ENCODE data around the gene PECR.

- TF ChIP-seq CTCF (IDR thresholded peaks at IDR 0.05) = no peak
- no peak for TF ChIP-seq POLR2A (IDR thresholded peaks at IDR 0.05)
Observed at GRCh38 chr2:216070195-216070594, 11.4 kb downstream of the PECR start.

All from uterus (tissue), 2 donors.